ENCODE measurements around the gene PATJ.
"Not testable (repeated sequence)": the region's sequence is repeated elsewhere in the genome, so short reads cannot be mapped to it uniquely, and the experiment has no call there.

Gene PATJ

GRCh38 chr1:61879887-61880474 lies 137.7 kb downstream of the PATJ start:
- not testable (repeated sequence) for FAIRE-seq; DNase-seq (ENCODE audit: low spot score)

GRCh38 chr1:61887076-61887867 lies 145.0 kb downstream of the PATJ start:
- FAIRE-seq, result no peak
- DNase-seq (ENCODE audit: low spot score), result no peak

GRCh38 chr1:61887931-61888564 lies 145.8 kb downstream of the PATJ start:
- no peak for DNase-seq (ENCODE audit: low spot score)
- FAIRE-seq, result no peak

GRCh38 chr1:61888808-61889207 lies 146.5 kb downstream of the PATJ start:
- DNase-seq (ENCODE audit: low spot score), result no peak
- no peak for FAIRE-seq

GRCh38 chr1:61890435-61890834 lies 148.2 kb downstream of the PATJ start:
- not testable (repeated sequence) for FAIRE-seq; DNase-seq (ENCODE audit: low spot score)

- DNase-seq (ENCODE audit: low spot score) (no peak), FAIRE-seq (no peak)
Observed at GRCh38 chr1:61892977-61893376, 150.7 kb downstream of the PATJ start.

GRCh38 chr1:61894296-61894695 lies 152.0 kb downstream of the PATJ start:
- FAIRE-seq; DNase-seq (ENCODE audit: low spot score): not testable (repeated sequence)

GRCh38 chr1:61895175-61895574 lies 152.9 kb downstream of the PATJ start:
- DNase-seq (ENCODE audit: low spot score) (no peak), FAIRE-seq (no peak)

- FAIRE-seq (no peak), DNase-seq (ENCODE audit: low spot score) (no peak)
Observed at GRCh38 chr1:61898658-61899057, 156.4 kb downstream of the PATJ start.

GRCh38 chr1:61904354-61904753 lies 162.1 kb downstream of the PATJ start:
- DNase-seq (ENCODE audit: low spot score) (no peak), FAIRE-seq (no peak)

GRCh38 chr1:61907102-61907501 lies 164.8 kb downstream of the PATJ start:
- no peak for FAIRE-seq
- DNase-seq (ENCODE audit: low spot score), result no peak

GRCh38 chr1:61910035-61910434 lies 167.8 kb downstream of the PATJ start:
- DNase-seq (ENCODE audit: low spot score) (no peak), FAIRE-seq (no peak)

- DNase-seq (ENCODE audit: low spot score), result peak; percentile 14
- FAIRE-seq, result no peak
Observed at GRCh38 chr1:61914823-61915482, 172.7 kb downstream of the PATJ start.

GRCh38 chr1:61921435-61921834 lies 179.2 kb downstream of the PATJ start:
- DNase-seq (ENCODE audit: low spot score) (no peak), FAIRE-seq (no peak)

- FAIRE-seq (no peak), DNase-seq (ENCODE audit: low spot score) (no peak)
Observed at GRCh38 chr1:61922950-61923480, 180.7 kb downstream of the PATJ start.

- DNase-seq (ENCODE audit: low spot score), result no peak
- FAIRE-seq, result no peak
Observed at GRCh38 chr1:61925591-61926298, 183.5 kb downstream of the PATJ start.

GRCh38 chr1:61926597-61926996 lies 184.3 kb downstream of the PATJ start:
- DNase-seq (ENCODE audit: low spot score), result no peak
- FAIRE-seq, result no peak

- DNase-seq (ENCODE audit: low spot score) (no peak), FAIRE-seq (no peak)
Observed at GRCh38 chr1:61930116-61930645, 187.9 kb downstream of the PATJ start.

- FAIRE-seq (no peak), DNase-seq (ENCODE audit: low spot score) (no peak)
Observed at GRCh38 chr1:61931587-61932279, 189.5 kb downstream of the PATJ start.

GRCh38 chr1:61935516-61935915 lies 193.2 kb downstream of the PATJ start:
- DNase-seq (ENCODE audit: low spot score) (no peak), FAIRE-seq (no peak)
